ENCODE data around the gene TAS2R41.

DNA sequence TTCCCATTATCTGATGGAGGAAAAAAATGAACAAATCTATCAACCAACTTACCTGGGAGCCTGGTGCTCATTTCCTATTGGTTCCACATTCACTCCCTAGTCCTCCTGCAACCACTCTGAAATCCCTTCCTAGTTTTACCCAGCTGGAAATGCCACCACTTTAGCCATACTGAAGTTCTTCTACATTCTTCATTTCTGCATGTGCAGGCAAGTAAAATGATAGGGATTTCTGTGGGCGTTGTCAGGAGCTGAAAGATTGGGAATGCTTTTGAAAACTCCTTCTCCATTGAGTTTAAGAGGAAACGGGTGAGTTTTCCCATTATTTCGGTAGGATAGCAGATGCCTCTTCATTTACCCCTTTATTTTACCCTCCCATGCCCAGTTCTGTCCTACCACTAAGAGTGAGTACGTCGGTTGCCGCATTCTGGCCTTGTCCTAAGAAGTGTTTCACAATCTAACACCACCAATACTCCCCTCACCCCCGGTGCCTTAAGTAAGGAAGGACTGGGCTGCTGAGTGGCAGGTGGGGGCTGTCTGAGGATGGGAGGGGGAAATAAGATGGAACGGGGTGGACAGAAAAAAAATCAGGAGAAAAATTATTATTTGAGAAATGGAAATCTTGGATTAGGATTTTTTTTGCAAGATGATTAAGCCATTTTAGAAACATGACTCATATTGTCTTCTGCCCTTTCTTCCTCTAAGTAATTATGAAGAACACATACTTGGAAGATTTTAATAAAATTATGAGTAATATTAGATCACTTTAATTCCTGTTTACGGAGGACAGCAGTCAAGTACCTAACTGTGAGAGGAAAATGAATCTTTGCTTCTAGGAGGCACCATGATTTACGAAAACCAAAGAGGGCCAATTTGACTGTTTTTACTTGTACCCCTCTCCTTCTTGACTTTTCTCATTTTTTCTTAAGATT, 47.6 kb upstream of the TAS2R41 start:
- no peak for TF ChIP-seq POLR2A (IDR thresholded peaks at IDR 0.05; ENCODE audit: low read length)
- no peak for TF ChIP-seq GATA1 (IDR thresholded peaks at IDR 0.05; ENCODE audit: low read depth, low read length)

Data from erythroblast (primary cell).